Measurements from ENCODE around the gene OR5C1. TPM values are rescaled to one million over a fixed set of nuclear protein-coding genes. Genes with fewer than 3 reads are reported as not detected.

OR5C1 gene
- total RNA-seq, 3 donors from 2014 or later (not counting 1 experiment from before 2014, with no cell fraction given): not detected

DNA sequence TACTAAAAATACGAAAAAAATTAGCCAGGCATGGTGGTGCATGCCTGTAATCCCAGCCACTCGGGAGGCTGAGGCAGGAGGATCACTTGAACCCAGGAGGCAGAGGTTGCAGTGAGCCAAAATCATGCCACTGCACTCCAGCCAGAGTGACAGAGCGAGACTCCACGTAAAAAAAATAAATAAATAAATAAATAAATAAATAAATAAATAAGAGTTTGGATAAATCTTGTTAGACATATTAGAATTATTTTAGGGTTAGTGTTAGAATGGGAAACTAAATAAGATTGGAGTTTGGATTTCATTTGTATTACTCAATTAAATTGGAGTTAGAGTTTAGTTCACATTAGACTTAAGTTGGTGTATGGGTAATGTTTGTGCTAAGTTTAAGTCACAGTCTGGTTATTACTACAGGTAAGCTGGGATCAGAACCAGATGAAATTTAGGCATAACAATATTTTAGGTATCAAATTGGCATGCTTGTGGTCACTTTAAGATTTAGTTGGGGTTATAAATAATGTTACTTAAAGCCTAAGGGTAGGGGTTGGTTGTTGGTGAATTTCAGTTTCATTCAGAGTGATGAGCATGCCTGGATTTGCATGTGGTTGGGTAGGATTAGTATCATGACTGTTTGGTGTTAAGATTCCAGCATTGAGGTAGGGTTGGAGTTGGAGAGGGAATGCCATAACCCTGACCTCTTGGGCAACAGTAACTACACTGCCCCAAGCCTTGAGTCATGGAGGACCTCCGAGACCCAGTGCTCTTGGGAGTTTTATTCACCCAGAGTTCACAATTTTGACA is 3.3 kb downstream of the OR5C1 start:
- no peaks in the 10 kb centered on the region for H3K27me3 ChIP-seq (ENCODE audit: control insufficient read depth, insufficient read depth, low read length)
- TF ChIP-seq, protein P1, sequence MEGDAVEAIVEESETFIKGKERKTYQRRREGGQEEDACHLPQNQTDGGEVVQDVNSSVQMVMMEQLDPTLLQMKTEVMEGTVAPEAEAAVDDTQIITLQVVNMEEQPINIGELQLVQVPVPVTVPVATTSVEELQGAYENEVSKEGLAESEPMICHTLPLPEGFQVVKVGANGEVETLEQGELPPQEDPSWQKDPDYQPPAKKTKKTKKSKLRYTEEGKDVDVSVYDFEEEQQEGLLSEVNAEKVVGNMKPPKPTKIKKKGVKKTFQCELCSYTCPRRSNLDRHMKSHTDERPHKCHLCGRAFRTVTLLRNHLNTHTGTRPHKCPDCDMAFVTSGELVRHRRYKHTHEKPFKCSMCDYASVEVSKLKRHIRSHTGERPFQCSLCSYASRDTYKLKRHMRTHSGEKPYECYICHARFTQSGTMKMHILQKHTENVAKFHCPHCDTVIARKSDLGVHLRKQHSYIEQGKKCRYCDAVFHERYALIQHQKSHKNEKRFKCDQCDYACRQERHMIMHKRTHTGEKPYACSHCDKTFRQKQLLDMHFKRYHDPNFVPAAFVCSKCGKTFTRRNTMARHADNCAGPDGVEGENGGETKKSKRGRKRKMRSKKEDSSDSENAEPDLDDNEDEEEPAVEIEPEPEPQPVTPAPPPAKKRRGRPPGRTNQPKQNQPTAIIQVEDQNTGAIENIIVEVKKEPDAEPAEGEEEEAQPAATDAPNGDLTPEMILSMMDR (IDR thresholded peaks at IDR 0.05): no peak
- no peaks in the 10 kb centered on the region for H3K9me3 ChIP-seq (ENCODE audit: control insufficient read depth, insufficient read depth, low read length)
- Mint-ChIP-seq H3K4me1 (no peaks in the 10 kb centered on the region), H3K9me3 (no peaks in the 10 kb centered on the region), H3K27ac (no peak overlapping the region), H3K36me3 (no peaks in the 10 kb centered on the region), H3K27me3 (ENCODE audit: low read depth in 2 of 2) (no peaks in the 10 kb centered on the region), H3K4me3 (no peak overlapping the region)
- no peak overlapping the region for H3K27ac ChIP-seq (ENCODE audit: low read length)
- H3K36me3 ChIP-seq (ENCODE audit: control insufficient read depth, insufficient read depth, low read length): no peaks in the 10 kb centered on the region
- intact Hi-C loops (cut with micrococcal nuclease): no loop called here
- no peak for DNase-seq
- WGBS (ENCODE audit: insufficient coverage): 89% methylated on average over 3 of the region's 5 CpGs
- H3K4me1 ChIP-seq (ENCODE audit: control insufficient read depth, insufficient read depth, low read length): no peaks in the 10 kb centered on the region
- no peak for ATAC-seq
- no peak overlapping the region for H3K4me3 ChIP-seq (ENCODE audit: low read length)

DNA sequence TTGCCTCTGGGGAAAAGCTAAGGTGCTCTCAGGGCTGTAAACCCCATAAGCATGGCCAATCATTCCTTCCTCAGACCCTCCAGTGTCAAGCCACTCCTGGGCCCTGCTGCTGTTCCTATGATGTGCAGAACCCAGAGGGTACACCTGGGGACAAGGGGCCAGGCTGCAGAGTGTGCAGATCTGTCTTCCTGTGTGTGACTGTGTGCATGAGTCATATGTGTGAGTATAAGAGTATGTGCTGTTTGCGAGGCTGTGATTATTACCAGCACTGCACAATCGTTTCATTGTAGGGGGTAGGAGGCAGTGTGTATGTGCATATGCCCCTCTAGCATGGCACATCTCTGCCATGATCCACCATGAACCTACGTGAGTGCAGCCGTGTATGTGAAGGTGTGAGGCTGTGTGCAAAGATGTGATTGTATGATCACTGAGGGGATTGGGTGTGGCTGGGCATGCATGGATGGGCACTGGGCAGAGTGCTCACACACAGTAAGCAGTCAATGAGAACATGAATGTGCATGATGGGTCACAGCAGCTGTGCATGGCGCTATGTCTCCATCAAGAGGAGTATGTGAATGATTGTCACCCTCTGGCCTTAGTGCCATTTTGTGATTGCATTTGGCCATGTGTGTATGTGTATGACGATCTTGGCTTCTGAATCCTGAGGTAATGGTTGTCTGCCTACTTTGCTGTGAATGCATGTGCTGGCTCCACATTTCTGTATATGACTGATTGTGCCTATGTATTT is 8.8 kb downstream of the OR5C1 start:
- Histone ChIP-seq H3K9me3 (ENCODE audit: control insufficient read depth, insufficient read depth, low read length) (no peaks in the 10 kb centered on the region), H3K27me3 (ENCODE audit: control insufficient read depth, insufficient read depth, low read length) (no peaks in the 10 kb centered on the region), H3K4me3 (ENCODE audit: low read length) (no peak overlapping the region), H3K4me1 (ENCODE audit: control insufficient read depth, insufficient read depth, low read length) (no peaks in the 10 kb centered on the region), H3K36me3 (ENCODE audit: control insufficient read depth, insufficient read depth, low read length) (no peaks in the 10 kb centered on the region), H3K27ac (ENCODE audit: low read length) (no peak overlapping the region)
- no peak for DNase-seq
- no peak overlapping the region for H3K4me3 Mint-ChIP-seq
- H3K4me1 Mint-ChIP-seq: peaks cover 0 to 4% of the 10 kb centered on the region in 2 donors
- H3K27ac Mint-ChIP-seq: no peak overlapping the region
- no peaks in the 10 kb centered on the region for H3K9me3 Mint-ChIP-seq
- no peak for ATAC-seq
- intact Hi-C loops (cut with micrococcal nuclease): no loop called here
- no peaks in the 10 kb centered on the region for H3K36me3 Mint-ChIP-seq
- 88% methylated on average over 6 of the region's 6 CpGs for WGBS (ENCODE audit: insufficient coverage)
- TF ChIP-seq, protein P1 (IDR thresholded peaks at IDR 0.05): no peak
- no peaks in the 10 kb centered on the region for H3K27me3 Mint-ChIP-seq (ENCODE audit: low read depth in 2 of 2)

DNA sequence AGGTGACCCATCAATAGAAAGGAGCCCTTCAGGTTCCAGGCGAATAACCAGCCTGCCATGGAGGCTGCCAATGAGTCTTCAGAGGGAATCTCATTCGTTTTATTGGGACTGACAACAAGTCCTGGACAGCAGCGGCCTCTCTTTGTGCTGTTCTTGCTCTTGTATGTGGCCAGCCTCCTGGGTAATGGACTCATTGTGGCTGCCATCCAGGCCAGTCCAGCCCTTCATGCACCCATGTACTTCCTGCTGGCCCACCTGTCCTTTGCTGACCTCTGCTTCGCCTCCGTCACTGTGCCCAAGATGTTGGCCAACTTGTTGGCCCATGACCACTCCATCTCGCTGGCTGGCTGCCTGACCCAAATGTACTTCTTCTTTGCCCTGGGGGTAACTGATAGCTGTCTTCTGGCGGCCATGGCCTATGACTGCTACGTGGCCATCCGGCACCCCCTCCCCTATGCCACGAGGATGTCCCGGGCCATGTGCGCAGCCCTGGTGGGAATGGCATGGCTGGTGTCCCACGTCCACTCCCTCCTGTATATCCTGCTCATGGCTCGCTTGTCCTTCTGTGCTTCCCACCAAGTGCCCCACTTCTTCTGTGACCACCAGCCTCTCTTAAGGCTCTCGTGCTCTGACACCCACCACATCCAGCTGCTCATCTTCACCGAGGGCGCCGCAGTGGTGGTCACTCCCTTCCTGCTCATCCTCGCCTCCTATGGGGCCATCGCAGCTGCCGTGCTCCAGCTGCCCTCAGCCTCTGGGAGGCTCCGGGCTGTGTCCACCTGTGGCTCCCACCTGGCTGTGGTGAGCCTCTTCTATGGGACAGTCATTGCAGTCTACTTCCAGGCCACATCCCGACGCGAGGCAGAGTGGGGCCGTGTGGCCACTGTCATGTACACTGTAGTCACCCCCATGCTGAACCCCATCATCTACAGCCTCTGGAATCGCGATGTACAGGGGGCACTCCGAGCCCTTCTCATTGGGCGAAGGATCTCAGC is 11.6 kb downstream of the OR5C1 start, which contains the start of gene OR1K1:
OR1K1 (plus strand) TSS at position 58 of the 995 bp plus-strand sequence; CDS start at position 58, 0 bp downstream.
- peaks cover 0 to 4% of the 10 kb centered on the region in 2 donors for H3K4me1 Mint-ChIP-seq
- no peaks in the 10 kb centered on the region for H3K27me3 ChIP-seq (ENCODE audit: control insufficient read depth, insufficient read depth, low read length)
- ATAC-seq: no peak
- H3K36me3 ChIP-seq (ENCODE audit: control insufficient read depth, insufficient read depth, low read length): no peaks in the 10 kb centered on the region
- no peaks in the 10 kb centered on the region for H3K4me1 ChIP-seq (ENCODE audit: control insufficient read depth, insufficient read depth, low read length)
- H3K4me3 ChIP-seq (ENCODE audit: low read length): no peak within 1 kb of the TSS
- no peaks in the 10 kb centered on the region for H3K27me3 Mint-ChIP-seq (ENCODE audit: low read depth in 2 of 2)
- no peak within 1 kb of the TSS for H3K4me3 Mint-ChIP-seq
- WGBS (ENCODE audit: insufficient coverage): 94% methylated on average over 30 of the region's 30 CpGs
- H3K27ac Mint-ChIP-seq: no peak within 1 kb of the TSS
- TF ChIP-seq, protein P1 (IDR thresholded peaks at IDR 0.05): no peak
- H3K36me3 Mint-ChIP-seq: no peaks in the 10 kb centered on the region
- DNase-seq: no peak
- H3K9me3 ChIP-seq (ENCODE audit: control insufficient read depth, insufficient read depth, low read length): no peaks in the 10 kb centered on the region
- intact Hi-C loops (cut with micrococcal nuclease): no loop called here
- H3K27ac ChIP-seq (ENCODE audit: low read length): no peak within 1 kb of the TSS
- H3K9me3 Mint-ChIP-seq: no peaks in the 10 kb centered on the region
